RWPE1 (cell line): ENCODE measurements around the gene SECTM1.
A peak's percentile ranks its signal among the peaks of the same experiment; 100 is the strongest.

Experiments used
- CTCF ChIA-PET: fragments of 350-600 bp; sonication (Branson Sonifier 250); formaldehyde crosslinking; extraction: SDS; loops from one replicate; lab custom pipeline; 2021; lab: Yijun Ruan, JAX
- POLR2A ChIA-PET: fragments of 400-600 bp; formaldehyde crosslinking; extraction: SDS; loops from one replicate; lab custom pipeline; 2020; ENCODE audit warnings: antibody characterized with exemption; ENCODE audit not compliant: low non-redundant PET; lab: Yijun Ruan, JAX
- DNase-seq: peaks from one replicate; pipeline ENCODE4 v3.0.0; 2012; ENCODE audit warnings: low spot score
- H3K27ac ChIP-seq: fragments of 450-650 bp; 2 replicates; pipeline ENCODE4 v1.5.1; 2017
- CTCF ChIP-seq: fragments of 450-650 bp; conservative IDR thresholded peaks from 2 replicates; pipeline ENCODE4 v1.5.1; 2017; ENCODE audit warnings: low read depth, mild to moderate bottlenecking

The SECTM1 gene

GRCh38 chr17:82278786-82279391 is 54.7 kb downstream of the SECTM1 start:
- ChIA-PET POLR2A (no interaction called here), CTCF (no interaction called here)
- H3K27ac ChIP-seq: peak overlapping the region; percentile 100; the same call in 1 of the 2 replicates
- TF ChIP-seq CTCF: no peak
- no peak for DNase-seq

GRCh38 chr17:82278308-82278707 is 55.3 kb downstream of the SECTM1 start:
- ChIA-PET CTCF (no interaction called here), POLR2A (no interaction called here)
- H3K27ac ChIP-seq: peak overlapping the region; percentile 94
- DNase-seq: no peak
- TF ChIP-seq CTCF: no peak

- DNase-seq: no peak
- no peak for TF ChIP-seq CTCF
- POLR2A ChIA-PET: no interaction called here
- H3K27ac ChIP-seq: peak overlapping the region; percentile 94
- CTCF ChIA-PET: no interaction called here
Measured at GRCh38 chr17:82277851-82278250, 55.7 kb downstream of the SECTM1 start.

GRCh38 chr17:82276938-82277337 is 56.6 kb downstream of the SECTM1 start:
- peak overlapping the region; percentile 94 for H3K27ac ChIP-seq
- no peak for DNase-seq
- TF ChIP-seq CTCF: no peak
- POLR2A ChIA-PET: no interaction called here
- CTCF ChIA-PET: no interaction called here

GRCh38 chr17:82275326-82275725 is 58.2 kb downstream of the SECTM1 start:
- no peak for TF ChIP-seq CTCF
- ChIA-PET CTCF (no interaction called here), POLR2A (no interaction called here)
- no peak for DNase-seq
- H3K27ac ChIP-seq: peak overlapping the region; percentile 94

- TF ChIP-seq CTCF: no peak
- ChIA-PET CTCF (interaction anchor here (0.6 kb wide), 1 partner anchor 23 kb away, joined by 4 read pairs; no protein-coding TSS in a partner anchor), POLR2A (interaction anchor here (1.6 kb wide), 1 partner anchor 8 kb away, joined by 4 read pairs; no protein-coding TSS in a partner anchor)
- peak overlapping the region; percentile 94 for H3K27ac ChIP-seq
- DNase-seq: no peak
Measured at GRCh38 chr17:82274134-82275020, 59.2 kb downstream of the SECTM1 start.
